ENCODE results near the gene MRPL40.

GRCh38 chr22:19454156-19454555, 21.8 kb downstream of the MRPL40 start:
- TF ChIP-seq POLR2A (IDR thresholded peaks at IDR 0.05; ENCODE audit: borderline replicate concordance, extremely low read depth, insufficient read depth, insufficient read length) (no peak), CTCF (IDR thresholded peaks at IDR 0.05 in 2 of 3, conservative IDR thresholded peaks at IDR 0.05 in 1 of 3; ENCODE audit: borderline replicate concordance in 1 of 3, insufficient read depth in 1 of 3, low read depth in 2 of 3, low read length in 2 of 3) (no peak), EGR1 (IDR thresholded peaks at IDR 0.05; ENCODE audit: low read depth) (no peak), POLR2AphosphoS5 (IDR thresholded peaks at IDR 0.05; ENCODE audit: low read depth, low read length) (no peak)
